Neural progenitor cell (in vitro differentiated cells): ENCODE results near the gene MAGI2. TPM values are rescaled to one million over a fixed set of nuclear protein-coding genes. Genes with fewer than 3 reads are reported as not detected.

Experiments
- DNase-seq: peaks from one replicate; pipeline ENCODE4 v3.0.0-alpha.2; 2016; ENCODE audit warnings: low spot score
- H2AFZ ChIP-seq: fragments of 200-600 bp; sonication (generic); replicated peaks from 2 replicates; pipeline ENCODE4 v1.6.1; 2016; ENCODE audit warnings: antibody characterized with exemption
- H3F3A ChIP-seq: fragments of 200-600 bp; sonication (generic); 2 replicates; pipeline ENCODE4 v1.6.1; 2016; ENCODE audit warnings: antibody characterized with exemption, low read depth
- H3K27ac ChIP-seq: fragments of 200-600 bp; sonication (generic); 2 replicates; pipeline ENCODE4 v1.5.1; 2016; ENCODE audit warnings: mild to moderate bottlenecking
- H3K27me3 ChIP-seq: fragments of 200-600 bp; sonication (generic); 2 replicates; pipeline ENCODE4 v1.6.1; 2016; ENCODE audit warnings: mild to moderate bottlenecking, moderate library complexity
- H3K36me3 ChIP-seq: fragments of 200-600 bp; sonication (generic); 2 replicates; pipeline ENCODE4 v1.5.1; 2016
- H3K4me1 ChIP-seq: fragments of 200-600 bp; sonication (generic); 2 replicates; pipeline ENCODE4 v1.6.1; 2016; ENCODE audit warnings: mixed run types
- H3K4me2 ChIP-seq: fragments of 200-600 bp; sonication (generic); 2 replicates; pipeline ENCODE4 v1.6.1; 2016
- H3K4me3 ChIP-seq: fragments of 200-600 bp; sonication (generic); 2 replicates; pipeline ENCODE4 v1.5.1; 2016
- H3K79me2 ChIP-seq: fragments of 200-600 bp; sonication (generic); 2 replicates; pipeline ENCODE4 v1.6.1; 2016; ENCODE audit warnings: low read depth
- H3K9ac ChIP-seq: fragments of 200-600 bp; sonication (generic); 2 replicates; pipeline ENCODE4 v1.6.1; 2016
- H3K9me3 ChIP-seq: fragments of 200-600 bp; sonication (generic); 2 replicates; pipeline ENCODE4 v1.5.1; 2016; ENCODE audit warnings: low read depth
- H4K20me1 ChIP-seq: fragments of 200-600 bp; sonication (generic); 2 replicates; pipeline ENCODE4 v1.6.1; 2016; ENCODE audit warnings: low read depth
- H3K27ac Mint-ChIP-seq: 3 replicates; pipeline ENCODE4 v1.8.0; 2021; ENCODE audit warnings: mixed read lengths
- H3K27me3 Mint-ChIP-seq: 2 replicates; pipeline ENCODE4 v1.8.0; 2022; ENCODE audit warnings: low read depth, mild to moderate bottlenecking, inconsistent platforms, moderate library complexity, mixed read lengths; ENCODE audit not compliant: insufficient read depth
- H3K36me3 Mint-ChIP-seq: 3 replicates; pipeline ENCODE4 v1.8.0; 2021; ENCODE audit warnings: mixed read lengths
- H3K4me1 Mint-ChIP-seq: 3 replicates; pipeline ENCODE4 v1.8.0; 2021; ENCODE audit warnings: mixed read lengths
- H3K4me3 Mint-ChIP-seq: 3 replicates; pipeline ENCODE4 v1.8.0; 2021; ENCODE audit warnings: mild to moderate bottlenecking, moderate library complexity, mixed read lengths
- H3K9me3 Mint-ChIP-seq: 3 replicates; pipeline ENCODE4 v1.8.0; 2020; ENCODE audit warnings: mixed read lengths
- CTCF ChIP-seq: fragments of 200-600 bp; sonication (generic); IDR thresholded peaks from 2 replicates; pipeline ENCODE4 v1.5.1; 2017; ENCODE audit warnings: antibody characterized with exemption, mild to moderate bottlenecking
- EZH2 ChIP-seq: fragments of 200-600 bp; sonication (generic); IDR thresholded peaks from 2 replicates; pipeline ENCODE4 v1.6.1; 2017; ENCODE audit warnings: antibody characterized with exemption, mild to moderate bottlenecking, moderate library complexity
- EZH2phosphoT487 ChIP-seq: fragments of 200-600 bp; sonication (generic); IDR thresholded peaks from 2 replicates; pipeline ENCODE4 v1.6.1; 2017; ENCODE audit warnings: antibody characterized with exemption
- total RNA-seq: library from RNA; depleted of rRNA; stranded (reverse); fragments of >200 nt; gene quantifications from 2 replicates; pipeline ENCODE4 v1.2.3, GENCODE V29; 2015; ENCODE audit warnings: low replicate concordance

The MAGI2 gene
- total RNA-seq, 1 donor from 2014 or later: 5.8 TPM

DNA sequence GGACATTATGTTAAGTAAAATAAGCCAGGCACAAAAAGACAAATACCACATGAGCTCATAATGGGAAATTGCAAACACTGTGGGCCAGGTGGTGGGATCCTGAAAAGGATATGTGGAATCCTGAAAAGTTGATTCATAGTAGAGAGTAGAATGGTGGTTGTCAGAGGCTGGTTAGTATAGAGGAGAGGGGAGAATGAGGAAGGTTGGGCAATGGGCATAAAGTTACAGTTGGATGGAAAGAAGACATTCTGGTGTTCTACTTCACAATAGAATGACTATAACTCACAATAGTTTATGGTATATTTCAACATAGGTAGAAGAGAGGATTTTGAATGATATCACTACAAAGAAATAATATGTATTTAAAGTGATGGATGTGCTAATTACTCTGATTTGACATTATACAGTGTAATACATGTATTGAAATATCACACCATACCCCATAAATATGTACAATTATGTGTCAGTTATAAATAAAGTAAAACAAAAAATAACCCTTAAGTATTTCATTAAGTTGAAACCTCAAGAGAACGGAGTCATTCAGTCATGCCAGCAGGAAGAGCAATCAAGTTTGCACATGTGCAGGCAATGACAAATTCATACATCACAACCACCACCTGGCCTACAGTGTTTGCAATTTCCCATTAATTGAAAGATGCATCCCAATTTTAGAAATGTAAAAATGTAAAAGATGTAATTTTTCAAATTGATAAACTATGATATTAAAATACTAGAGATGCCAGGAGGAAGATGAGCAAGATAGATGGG, 156.7 kb downstream of the MAGI2 start:
- Histone ChIP-seq H2AFZ (no peak overlapping the region), H3K4me3 (no peak overlapping the region), H3K27ac (no peak overlapping the region), H3K79me2 (no peaks in the 10 kb centered on the region), H3K9me3 (no peaks in the 10 kb centered on the region), H3K4me1 (no peaks in the 10 kb centered on the region), H3K4me2 (no peak overlapping the region), H3K36me3 (no peaks in the 10 kb centered on the region), H4K20me1 (no peaks in the 10 kb centered on the region), H3K27me3 (no peaks in the 10 kb centered on the region), H3K9ac (no peak overlapping the region), H3F3A (no peaks in the 10 kb centered on the region)
- DNase-seq: no peak
- H3K36me3 Mint-ChIP-seq: no peaks in the 10 kb centered on the region
- no peaks in the 10 kb centered on the region for H3K27me3 Mint-ChIP-seq
- H3K4me1 Mint-ChIP-seq: peaks cover 3% of the 10 kb centered on the region
- no peaks in the 10 kb centered on the region for H3K9me3 Mint-ChIP-seq
- TF ChIP-seq EZH2 (no peak), CTCF (no peak)
- no peak overlapping the region for H3K27ac Mint-ChIP-seq
- H3K4me3 Mint-ChIP-seq: no peak overlapping the region

DNA sequence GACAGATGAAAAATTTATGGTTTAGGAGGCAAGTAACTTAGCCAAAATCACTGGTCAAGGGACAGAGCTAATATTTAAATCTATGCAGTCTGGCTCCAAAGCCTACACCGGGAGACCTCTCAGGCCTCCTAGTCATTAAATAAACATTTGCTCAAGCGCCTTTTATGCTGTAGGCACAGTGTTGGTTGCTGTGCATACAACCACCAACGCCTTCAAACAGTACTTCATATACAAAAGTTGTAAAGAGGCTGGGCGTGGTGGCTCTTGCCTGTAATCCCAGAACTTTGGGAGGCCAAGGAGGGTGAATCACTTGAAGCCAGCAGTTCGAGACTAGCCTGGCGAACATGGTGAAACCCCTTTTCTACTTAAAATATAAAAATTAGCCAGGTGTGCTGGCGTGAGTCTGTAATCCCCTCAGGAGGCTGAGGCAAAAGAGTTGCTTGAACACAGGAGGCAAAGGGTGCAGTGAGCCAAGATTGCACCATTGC, 159.8 kb downstream of the MAGI2 start:
- Histone ChIP-seq H3K9ac (no peak overlapping the region), H3K79me2 (no peaks in the 10 kb centered on the region), H3K27me3 (no peaks in the 10 kb centered on the region), H3K4me3 (no peak overlapping the region), H2AFZ (no peak overlapping the region), H3K9me3 (no peaks in the 10 kb centered on the region), H3K27ac (no peak overlapping the region), H3K4me2 (no peak overlapping the region), H4K20me1 (no peaks in the 10 kb centered on the region), H3K4me1 (no peaks in the 10 kb centered on the region), H3F3A (no peaks in the 10 kb centered on the region), H3K36me3 (no peaks in the 10 kb centered on the region)
- Mint-ChIP-seq H3K36me3 (no peaks in the 10 kb centered on the region), H3K4me3 (no peak overlapping the region), H3K27ac (no peak overlapping the region), H3K27me3 (no peaks in the 10 kb centered on the region), H3K9me3 (no peaks in the 10 kb centered on the region), H3K4me1 (peaks cover 9% of the 10 kb centered on the region)
- no peak for DNase-seq
- TF ChIP-seq CTCF (no peak), EZH2phosphoT487 (no peak), EZH2 (no peak)

DNA sequence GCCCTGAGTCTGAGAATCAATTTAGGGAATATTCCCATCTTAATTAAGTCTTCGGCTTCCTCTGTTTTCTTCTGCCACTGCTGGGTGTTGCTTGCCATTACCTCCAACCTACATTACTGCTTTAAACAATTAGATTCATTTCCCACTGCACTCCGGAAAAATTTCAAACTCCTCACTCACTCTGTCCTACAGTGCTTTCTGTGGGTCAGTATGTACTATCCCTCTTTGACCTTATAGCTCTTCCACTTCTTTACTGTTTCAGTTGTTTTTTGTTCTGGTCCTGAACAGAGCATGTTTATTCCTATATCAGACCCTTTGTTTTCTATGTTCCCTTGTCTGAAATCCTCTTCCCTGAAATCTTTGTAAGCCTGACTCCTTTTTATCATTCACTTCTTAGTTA, 160.6 kb downstream of the MAGI2 start:
- Mint-ChIP-seq H3K4me3 (no peak overlapping the region), H3K9me3 (no peaks in the 10 kb centered on the region), H3K27ac (no peak overlapping the region), H3K36me3 (no peaks in the 10 kb centered on the region), H3K4me1 (peaks cover 12% of the 10 kb centered on the region), H3K27me3 (no peaks in the 10 kb centered on the region)
- no peaks in the 10 kb centered on the region for H4K20me1 ChIP-seq
- H3K4me3 ChIP-seq: no peak overlapping the region
- no peaks in the 10 kb centered on the region for H3K36me3 ChIP-seq
- no peaks in the 10 kb centered on the region for H3F3A ChIP-seq
- TF ChIP-seq EZH2phosphoT487 (no peak), EZH2 (no peak), CTCF (no peak)
- H2AFZ ChIP-seq: no peak overlapping the region
- no peaks in the 10 kb centered on the region for H3K4me1 ChIP-seq
- H3K9ac ChIP-seq: no peak overlapping the region
- H3K79me2 ChIP-seq: no peaks in the 10 kb centered on the region
- no peak overlapping the region for H3K27ac ChIP-seq
- no peaks in the 10 kb centered on the region for H3K27me3 ChIP-seq
- DNase-seq: no peak
- H3K4me2 ChIP-seq: no peak overlapping the region
- H3K9me3 ChIP-seq: no peaks in the 10 kb centered on the region
